OCI-LY7 (cell line): ENCODE measurements around the gene ZMIZ2. TPM values are rescaled to one million over a fixed set of nuclear protein-coding genes. Genes with fewer than 3 reads are reported as not detected.

Source experiments
- BruUV-seq: library from RNA; stranded (reverse); fragments of 400-500 nt; replicated peaks from 2 replicates; lab custom pipeline; 2021; lab: Mats Ljungman, UMichigan
- CTCF ChIA-PET: fragments of 300-600 bp; sonication (Branson Sonifier 250); formaldehyde crosslinking; loops from one replicate; lab custom pipeline; 2022; ENCODE audit warnings: antibody characterized with exemption; ENCODE audit not compliant: unreplicated experiment; lab: Charles Lee
- POLR2A ChIA-PET: fragments of 300-600 bp; sonication (Branson Sonifier 250); formaldehyde crosslinking; loops from one replicate; lab custom pipeline; 2022; ENCODE audit warnings: antibody characterized with exemption; lab: Charles Lee
- DNase-seq: peaks from one replicate; pipeline ENCODE4 v3.0.0-alpha.2; 2015; ENCODE audit warnings: low spot score
- H2AFZ ChIP-seq: fragments of 200-600 bp; sonication (generic), shearing (Covaris generic); 2 replicates; pipeline ENCODE4 v1.6.1; 2014; ENCODE audit warnings: mild to moderate bottlenecking, antibody characterized with exemption, low read length, moderate library complexity
- H3K27ac ChIP-seq: fragments of 200-600 bp; sonication (generic); 2 replicates; pipeline ENCODE4 v1.5.1; 2014; ENCODE audit warnings: mixed run types, low read depth, mild to moderate bottlenecking, moderate library complexity, low read length, inconsistent platforms; ENCODE audit not compliant: poor library complexity, severe bottlenecking
- H3K36me3 ChIP-seq: fragments of 200-600 bp; sonication (generic); 2 replicates; pipeline ENCODE4 v1.6.1; 2014; ENCODE audit warnings: mild to moderate bottlenecking, antibody characterized with exemption, low read length, moderate library complexity, mixed read lengths; ENCODE audit not compliant: insufficient read depth
- H3K4me1 ChIP-seq: fragments of 200-600 bp; sonication (generic); 2 replicates; pipeline ENCODE4 v1.5.1; 2014; ENCODE audit warnings: mild to moderate bottlenecking, low read length; ENCODE audit not compliant: insufficient read depth, poor library complexity, severe bottlenecking
- H3K4me2 ChIP-seq: fragments of 200-600 bp; sonication (generic); 2 replicates; pipeline ENCODE4 v1.6.1; 2014; ENCODE audit warnings: mild to moderate bottlenecking, low read length
- H3K4me3 ChIP-seq: fragments of 200-600 bp; sonication (generic); 2 replicates; pipeline ENCODE4 v1.5.1; 2014; ENCODE audit warnings: mild to moderate bottlenecking, low read depth, low read length; ENCODE audit not compliant: poor library complexity, severe bottlenecking
- H3K79me2 ChIP-seq: fragments of 200-600 bp; sonication (generic); 2 replicates; pipeline ENCODE4 v1.6.1; 2016; ENCODE audit warnings: low read depth, mild to moderate bottlenecking, low read length, moderate library complexity, mixed read lengths; ENCODE audit not compliant: insufficient read depth
- H3K9me2 ChIP-seq: fragments of 200-600 bp; sonication (generic); 2 replicates; pipeline ENCODE4 v1.6.1; 2016; ENCODE audit warnings: mild to moderate bottlenecking, low read length, mixed read lengths; ENCODE audit not compliant: insufficient read depth
- H3K9me3 ChIP-seq: fragments of 200-600 bp; sonication (generic); 2 replicates; pipeline ENCODE4 v1.6.1; 2014; ENCODE audit warnings: mild to moderate bottlenecking, mixed run types, low read length, mixed read lengths
- H4K20me1 ChIP-seq: fragments of 200-600 bp; sonication (generic); 2 replicates; pipeline ENCODE4 v1.6.1; 2014; ENCODE audit warnings: mild to moderate bottlenecking, antibody characterized with exemption, low read length, moderate library complexity, mixed read lengths; ENCODE audit not compliant: insufficient read depth
- EZH2phosphoT487 ChIP-seq: fragments of 200-600 bp; sonication (generic); IDR thresholded peaks from 2 replicates; pipeline ENCODE4 v1.6.1; 2018; ENCODE audit warnings: low read depth, borderline replicate concordance, mild to moderate bottlenecking, mixed run types, antibody characterized with exemption, low read length, moderate library complexity, mixed read lengths
- intact Hi-C: fragments of 100-400 bp; cut with micrococcal nuclease; formaldehyde crosslinking; loops from one replicate; pipeline ENCODE4 v1.10.0; 2022; ENCODE audit not compliant: unreplicated experiment
- total RNA-seq, 2 experiments: library from RNA; depleted of rRNA in 1 of 2; stranded (reverse); fragments of >200 nt in 1 of 2; shearing (Covaris generic) in 1 of 2; gene quantifications; 2 replicates each; pipeline ENCODE4 v1.2.3, GENCODE V29; 2014 to 2022
- TF ChIP-seq, protein P1 (sequence below): fragments of 200-600 bp; sonication (generic); conservative IDR thresholded peaks from 2 replicates; pipeline ENCODE4 v1.5.1; 2014; ENCODE audit warnings: mild to moderate bottlenecking, antibody characterized with exemption, low read length, moderate library complexity, mixed read lengths

Gene ZMIZ2
- total RNA-seq, 2 experiments from 2014 or later = 17.2 to 79.7 TPM

DNA sequence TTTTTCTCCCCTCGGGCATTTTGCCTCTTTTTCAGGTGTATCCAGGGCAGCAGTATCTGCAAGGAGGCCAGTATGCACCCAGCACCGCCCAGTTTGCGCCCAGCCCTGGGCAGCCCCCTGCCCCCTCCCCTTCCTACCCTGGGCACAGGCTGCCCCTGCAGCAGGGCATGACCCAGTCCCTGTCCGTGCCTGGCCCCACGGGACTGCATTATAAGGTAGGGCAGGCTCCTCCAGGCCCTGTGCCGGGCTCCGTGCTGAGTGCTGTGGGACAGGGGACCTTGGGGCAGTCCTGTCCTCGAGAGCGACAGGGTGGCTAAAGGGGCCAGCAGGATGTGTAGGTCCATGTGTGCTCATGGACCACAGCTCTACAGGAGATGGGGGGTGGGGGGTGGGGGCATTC, 10.6 kb downstream of the ZMIZ2 start:
- BruUV-seq = no TSS peak
- H3K4me2 ChIP-seq = no peak overlapping the region
- TF ChIP-seq, protein P1, sequence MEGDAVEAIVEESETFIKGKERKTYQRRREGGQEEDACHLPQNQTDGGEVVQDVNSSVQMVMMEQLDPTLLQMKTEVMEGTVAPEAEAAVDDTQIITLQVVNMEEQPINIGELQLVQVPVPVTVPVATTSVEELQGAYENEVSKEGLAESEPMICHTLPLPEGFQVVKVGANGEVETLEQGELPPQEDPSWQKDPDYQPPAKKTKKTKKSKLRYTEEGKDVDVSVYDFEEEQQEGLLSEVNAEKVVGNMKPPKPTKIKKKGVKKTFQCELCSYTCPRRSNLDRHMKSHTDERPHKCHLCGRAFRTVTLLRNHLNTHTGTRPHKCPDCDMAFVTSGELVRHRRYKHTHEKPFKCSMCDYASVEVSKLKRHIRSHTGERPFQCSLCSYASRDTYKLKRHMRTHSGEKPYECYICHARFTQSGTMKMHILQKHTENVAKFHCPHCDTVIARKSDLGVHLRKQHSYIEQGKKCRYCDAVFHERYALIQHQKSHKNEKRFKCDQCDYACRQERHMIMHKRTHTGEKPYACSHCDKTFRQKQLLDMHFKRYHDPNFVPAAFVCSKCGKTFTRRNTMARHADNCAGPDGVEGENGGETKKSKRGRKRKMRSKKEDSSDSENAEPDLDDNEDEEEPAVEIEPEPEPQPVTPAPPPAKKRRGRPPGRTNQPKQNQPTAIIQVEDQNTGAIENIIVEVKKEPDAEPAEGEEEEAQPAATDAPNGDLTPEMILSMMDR = no peak
- no peak for TF ChIP-seq EZH2phosphoT487
- H3K9me2 ChIP-seq = no peaks in the 10 kb centered on the region
- no peak overlapping the region for H3K27ac ChIP-seq
- H4K20me1 ChIP-seq = no peaks in the 10 kb centered on the region; the same call in 1 of the 2 replicates
- H3K4me1 ChIP-seq = no peaks in the 10 kb centered on the region
- H3K9me3 ChIP-seq = no peaks in the 10 kb centered on the region
- POLR2A ChIA-PET = no interaction called here
- CTCF ChIA-PET = no interaction called here
- H3K4me3 ChIP-seq = no peak overlapping the region
- H2AFZ ChIP-seq = no peak overlapping the region
- DNase-seq = no peak
- intact Hi-C loops = no loop called here
- peaks cover 50% of the 10 kb centered on the region for H3K36me3 ChIP-seq
- H3K79me2 ChIP-seq = no peaks in the 10 kb centered on the region

DNA sequence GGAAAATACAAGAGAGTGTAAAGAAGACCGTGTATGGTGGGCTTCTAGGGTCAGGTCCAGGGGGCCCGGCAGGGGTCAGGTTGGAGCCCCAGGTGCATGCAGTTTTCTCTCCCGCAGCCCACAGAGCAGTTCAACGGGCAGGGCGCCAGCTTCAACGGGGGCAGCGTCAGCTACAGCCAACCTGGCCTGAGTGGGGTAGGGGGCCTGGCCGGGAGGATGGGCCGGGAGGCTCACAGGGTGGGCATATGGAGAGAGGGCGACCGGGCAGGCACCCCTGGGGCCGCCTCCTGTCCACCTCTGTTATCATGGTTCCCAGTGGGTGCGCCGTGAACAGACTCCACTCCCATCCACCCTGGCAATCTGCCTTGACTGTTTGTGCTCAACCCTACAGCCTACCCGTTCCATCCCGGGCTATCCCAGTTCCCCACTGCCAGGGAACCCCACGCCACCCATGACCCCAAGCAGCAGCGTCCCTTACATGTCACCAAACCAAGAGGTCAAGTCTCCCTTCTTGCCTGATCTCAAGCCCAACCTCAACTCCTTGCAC, 11.5 kb downstream of the ZMIZ2 start:
- Histone ChIP-seq H2AFZ (no peak overlapping the region), H3K4me1 (no peaks in the 10 kb centered on the region), H3K4me3 (no peak overlapping the region), H3K79me2 (no peaks in the 10 kb centered on the region), H3K4me2 (no peak overlapping the region), H3K27ac (no peak overlapping the region), H4K20me1 (no peaks in the 10 kb centered on the region), H3K9me3 (no peaks in the 10 kb centered on the region), H3K36me3 (peaks cover 58% of the 10 kb centered on the region), H3K9me2 (no peaks in the 10 kb centered on the region)
- BruUV-seq = TSS peak; percentile 61
- intact Hi-C loops = no loop called here
- no peak for TF ChIP-seq EZH2phosphoT487
- TF ChIP-seq, protein P1 = no peak
- CTCF ChIA-PET = no interaction called here
- no peak for DNase-seq
- POLR2A ChIA-PET = no interaction called here
